GM23338 (cell line): ENCODE results near the gene TRPC4. TPM values are rescaled to one million over a fixed set of nuclear protein-coding genes. Genes with fewer than 3 reads are reported as not detected.

Source experiments
- ATAC-seq: fragments of 200-7000 bp; cut with Tn5 transposase; 3 replicates; pipeline ENCODE4 v1.9.1; 2020
- DNase-seq: peaks from one replicate; pipeline ENCODE4 v3.0.0-alpha.2; 2015; ENCODE audit warnings: low spot score
- H2AFZ ChIP-seq: fragments of 200-600 bp; sonication (generic); 2 replicates; pipeline ENCODE4 v1.8.0; 2016; ENCODE audit warnings: antibody characterized with exemption, mild to moderate bottlenecking, moderate library complexity
- H3F3A ChIP-seq: fragments of 200-600 bp; sonication (generic); replicated peaks from 2 replicates; pipeline ENCODE4 v1.8.0; 2017; ENCODE audit warnings: antibody characterized with exemption, mixed run types, low read depth
- H3K27ac ChIP-seq: fragments of 200-600 bp; sonication (generic); 2 replicates; pipeline ENCODE4 v1.6.1; 2016; ENCODE audit warnings: low read depth
- H3K27me3 ChIP-seq: fragments of 200-600 bp; sonication (generic); 2 replicates; pipeline ENCODE4 v1.8.0; 2016; ENCODE audit warnings: mild to moderate bottlenecking, mixed run types, moderate library complexity; ENCODE audit not compliant: insufficient read depth
- H3K36me3 ChIP-seq: fragments of 200-600 bp; sonication (generic); 2 replicates; pipeline ENCODE4 v1.8.0; 2016; ENCODE audit warnings: mild to moderate bottlenecking; ENCODE audit not compliant: insufficient read depth
- H3K4me1 ChIP-seq: fragments of 200-600 bp; sonication (generic); 2 replicates; pipeline ENCODE4 v1.8.0; 2016; ENCODE audit warnings: mild to moderate bottlenecking, moderate library complexity; ENCODE audit not compliant: insufficient read depth
- H3K4me2 ChIP-seq: fragments of 200-600 bp; sonication (generic); 2 replicates; pipeline ENCODE4 v1.7.1; 2017; ENCODE audit warnings: mixed run types
- H3K4me3 ChIP-seq: fragments of 200-600 bp; sonication (generic); 2 replicates; pipeline ENCODE4 v1.6.1; 2016; ENCODE audit warnings: mixed run types
- H3K79me2 ChIP-seq: fragments of 200-600 bp; sonication (generic); replicated peaks from 2 replicates; pipeline ENCODE4 v1.8.0; 2017; ENCODE audit warnings: mild to moderate bottlenecking; ENCODE audit not compliant: insufficient read depth
- H3K9me2 ChIP-seq: fragments of 200-600 bp; sonication (generic); 2 replicates; pipeline ENCODE4 v1.8.0; 2017; ENCODE audit not compliant: insufficient read depth
- H4K20me1 ChIP-seq: fragments of 200-600 bp; sonication (generic); replicated peaks from 2 replicates; pipeline ENCODE4 v1.8.0; 2017; ENCODE audit warnings: mild to moderate bottlenecking; ENCODE audit not compliant: insufficient read depth
- H3K27ac Mint-ChIP-seq: 2 replicates; pipeline ENCODE4 v1.8.0; 2020; ENCODE audit warnings: inconsistent platforms, mild to moderate bottlenecking, moderate library complexity, mixed read lengths
- H3K27me3 Mint-ChIP-seq: 3 replicates; pipeline ENCODE4 v1.8.0; 2022; ENCODE audit warnings: low read depth, mild to moderate bottlenecking, moderate library complexity, mixed read lengths, inconsistent platforms; ENCODE audit not compliant: insufficient read depth, poor library complexity
- H3K36me3 Mint-ChIP-seq: 3 replicates; pipeline ENCODE4 v1.8.0; 2021; ENCODE audit warnings: low read depth, mild to moderate bottlenecking, inconsistent platforms, moderate library complexity, mixed read lengths
- H3K4me1 Mint-ChIP-seq: 3 replicates; pipeline ENCODE4 v1.8.0; 2020; ENCODE audit warnings: mild to moderate bottlenecking, inconsistent platforms, mixed read lengths
- H3K4me3 Mint-ChIP-seq: 3 replicates; pipeline ENCODE4 v1.8.0; 2021; ENCODE audit warnings: moderate library complexity, mild to moderate bottlenecking, inconsistent platforms, mixed read lengths
- H3K9me3 Mint-ChIP-seq: 3 replicates; pipeline ENCODE4 v1.8.0; 2020; ENCODE audit warnings: moderate library complexity, mild to moderate bottlenecking, inconsistent platforms, mixed read lengths
- CTCF ChIP-seq, 2 experiments: fragments of 200-600 bp in 1 of 2; sonication (generic) in 1 of 2; conservative IDR thresholded peaks; 2 replicates each; pipeline versions ENCODE4 v1.5.1 to v1.6.1; 2016 to 2017; ENCODE audit warnings: antibody characterized with exemption in 2 of 2, low read depth in 2 of 2, mild to moderate bottlenecking in 2 of 2, moderate library complexity in 1 of 2
- ETS1 ChIP-seq: IDR thresholded peaks from 2 replicates; pipeline ENCODE4 v1.6.1; 2016; ENCODE audit warnings: antibody characterized with exemption
- EZH2phosphoT487 ChIP-seq: fragments of 200-600 bp; sonication (generic); IDR thresholded peaks from one replicate; pipeline ENCODE4 v1.8.1; 2018; ENCODE audit warnings: antibody characterized with exemption; ENCODE audit not compliant: unreplicated experiment
- JUNB ChIP-seq: IDR thresholded peaks from one replicate; pipeline ENCODE4 v1.6.1; 2016; ENCODE audit warnings: antibody characterized with exemption; ENCODE audit not compliant: unreplicated experiment
- REST ChIP-seq: IDR thresholded peaks from one replicate; pipeline ENCODE4 v1.6.1; 2018; ENCODE audit warnings: antibody characterized with exemption; ENCODE audit not compliant: unreplicated experiment
- STAT1 ChIP-seq: IDR thresholded peaks from one replicate; pipeline ENCODE4 v1.6.1; 2016; ENCODE audit warnings: antibody characterized with exemption; ENCODE audit not compliant: unreplicated experiment
- ZNF114 ChIP-seq: fragments of 250-450 bp; sonication (Bioruptor Pico); IDR thresholded peaks from 2 replicates; pipeline ENCODE4 v1.5.0; 2020; ENCODE audit warnings: mild to moderate bottlenecking, moderate library complexity
- ZNF462 ChIP-seq: fragments of 250-450 bp; sonication (Bioruptor Pico); IDR thresholded peaks from 2 replicates; pipeline ENCODE4 v1.5.0; 2020; ENCODE audit warnings: mild to moderate bottlenecking, moderate library complexity
- polyA plus RNA-seq: library from polyadenylated mRNA; unstranded; fragments of >200 nt; fragmentation: Nextera tagmentation; extraction: Ambion mirVana; gene quantifications from 2 replicates; pipeline ENCODE4 v1.2.1, GENCODE V29; 2016
- total RNA-seq: library from RNA; depleted of rRNA; stranded (reverse); fragments of >200 nt; shearing (Covaris generic); gene quantifications from 2 replicates; pipeline ENCODE4 v1.2.3, GENCODE V29; 2014

The TRPC4 gene
- total and polyA plus RNA-seq, 2 experiments from 2014 or later, result 1.1 to 2.1 TPM

GRCh38 chr13:37878496-37878895, 8.9 kb upstream of the TRPC4 start (continued):
- TF ChIP-seq REST (no peak), EZH2phosphoT487 (no peak), ZNF462 (CRISPR knock-in tag) (no peak), STAT1 (no peak)

- peak overlapping the region; percentile 86; the same call in 2 of the 3 replicates for H3K4me3 Mint-ChIP-seq
- peaks cover 13% of the 10 kb centered on the region for H3K4me1 ChIP-seq
- peaks cover 23% of the 10 kb centered on the region for H3K4me1 Mint-ChIP-seq
- ATAC-seq (peak; percentile 12), DNase-seq (peak; percentile 23)
- no peaks in the 10 kb centered on the region for H4K20me1 ChIP-seq
- H3K27ac ChIP-seq, result no peak overlapping the region
- peaks cover 3% of the 10 kb centered on the region; the same call in 1 of the 3 replicates for H3K9me3 Mint-ChIP-seq
- no peak overlapping the region for H3K27ac Mint-ChIP-seq
- H2AFZ ChIP-seq, result peak overlapping the region; percentile 3; the same call in 1 of the 2 replicates
- H3K4me2 ChIP-seq, result peak overlapping the region; percentile 93; the same call in 1 of the 2 replicates
- no peaks in the 10 kb centered on the region for H3K9me2 ChIP-seq
- no peaks in the 10 kb centered on the region for H3K79me2 ChIP-seq
- H3F3A ChIP-seq, result no peaks in the 10 kb centered on the region
- no peak overlapping the region; the same call in 1 of the 2 replicates for H3K4me3 ChIP-seq
- peaks cover 28% of the 10 kb centered on the region for H3K27me3 ChIP-seq
- H3K36me3 ChIP-seq, result no peaks in the 10 kb centered on the region
- H3K27me3 Mint-ChIP-seq, result peaks cover 10% of the 10 kb centered on the region
- no peaks in the 10 kb centered on the region; the same call in 2 of the 3 replicates for H3K36me3 Mint-ChIP-seq
- TF ChIP-seq JUNB (no peak), CTCF (conservative IDR thresholded peaks at IDR 0.05; ENCODE audit: low read depth in 2 of 2) (no peak), ETS1 (no peak), ZNF114 (CRISPR knock-in tag) (no peak)
Measured at GRCh38 chr13:37870895-37871550, 1.5 kb upstream of the TRPC4 start.
